Nucleus accumbens (tissue), 56 donors: ENCODE results near the gene SPR.

Source experiments
- DNase-seq, 56 donors: peaks; one replicate each; lab custom pipeline; 2025; lab: John Stamatoyannopoulos, UW

Gene SPR

GRCh38 chr2:72914589-72915319 lies 27.5 kb downstream of the SPR start:
- DNase-seq, result no peak

- DNase-seq, result no peak
These were observed 28.2 kb downstream of the SPR start for GRCh38 chr2:72915320-72915906.

DNA sequence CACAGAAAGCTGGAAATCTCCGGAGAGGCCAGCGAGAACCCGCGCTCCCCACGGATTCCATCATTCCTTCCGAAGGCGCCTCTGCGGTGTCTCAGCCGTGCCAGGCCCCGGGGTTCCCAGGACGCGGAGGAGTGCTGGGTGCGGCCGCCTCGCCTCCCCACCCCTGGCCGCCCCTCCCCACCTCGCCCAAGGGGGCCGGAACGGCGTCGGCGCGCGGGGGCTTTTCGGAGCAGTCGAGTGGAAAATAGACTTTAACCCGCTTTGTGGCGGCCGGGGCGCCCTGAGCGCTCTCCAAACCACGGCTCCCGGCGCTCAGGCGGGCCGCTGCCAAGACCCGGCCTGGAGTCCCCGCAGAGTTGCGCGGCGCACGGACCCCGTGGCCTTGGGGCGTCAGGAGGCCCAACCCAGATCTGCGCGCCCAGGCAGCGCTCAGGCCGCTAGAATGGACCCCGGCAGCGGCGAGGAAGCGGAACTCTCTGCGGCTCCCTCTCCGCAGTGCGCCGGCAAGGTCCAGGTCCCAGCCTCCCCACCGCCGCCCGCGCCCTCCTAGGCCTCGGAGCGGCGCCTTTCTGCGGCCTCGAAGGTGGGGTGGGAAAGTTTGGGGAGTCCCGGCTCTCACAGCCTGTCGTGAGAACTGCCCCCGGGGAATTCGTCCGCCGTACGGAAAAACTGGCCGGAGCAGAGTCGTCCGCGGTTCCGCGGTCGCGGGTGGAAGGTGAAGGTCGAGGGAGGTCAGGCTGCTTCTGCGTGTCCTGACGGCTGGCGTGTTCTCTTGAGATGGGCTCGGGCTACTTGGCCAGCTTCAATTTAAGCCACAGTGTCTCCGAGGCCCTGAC lies 28.9 kb downstream of the SPR start:
- DNase-seq, result no peak

DNA sequence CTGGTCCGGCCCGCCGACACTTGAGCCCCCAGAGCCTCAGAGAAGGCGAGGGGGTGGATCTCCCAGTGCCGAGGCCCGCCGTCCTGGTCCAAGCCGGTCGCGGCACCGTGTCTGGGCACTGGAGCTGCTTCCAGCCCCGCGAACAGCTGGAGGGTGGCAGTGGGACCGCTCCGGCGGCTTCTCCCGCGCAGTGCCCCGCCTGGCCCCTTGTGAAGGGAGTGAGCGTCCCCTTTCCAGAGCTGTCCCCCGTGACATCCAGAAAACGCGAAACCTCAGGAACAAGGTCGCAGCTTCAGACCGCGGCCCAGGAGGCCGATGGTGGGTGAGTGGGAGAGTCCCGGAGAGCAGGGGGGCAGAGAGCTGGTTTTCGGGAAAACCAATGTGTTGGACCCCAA lies 29.5 kb downstream of the SPR start:
- no peak for DNase-seq

DNA sequence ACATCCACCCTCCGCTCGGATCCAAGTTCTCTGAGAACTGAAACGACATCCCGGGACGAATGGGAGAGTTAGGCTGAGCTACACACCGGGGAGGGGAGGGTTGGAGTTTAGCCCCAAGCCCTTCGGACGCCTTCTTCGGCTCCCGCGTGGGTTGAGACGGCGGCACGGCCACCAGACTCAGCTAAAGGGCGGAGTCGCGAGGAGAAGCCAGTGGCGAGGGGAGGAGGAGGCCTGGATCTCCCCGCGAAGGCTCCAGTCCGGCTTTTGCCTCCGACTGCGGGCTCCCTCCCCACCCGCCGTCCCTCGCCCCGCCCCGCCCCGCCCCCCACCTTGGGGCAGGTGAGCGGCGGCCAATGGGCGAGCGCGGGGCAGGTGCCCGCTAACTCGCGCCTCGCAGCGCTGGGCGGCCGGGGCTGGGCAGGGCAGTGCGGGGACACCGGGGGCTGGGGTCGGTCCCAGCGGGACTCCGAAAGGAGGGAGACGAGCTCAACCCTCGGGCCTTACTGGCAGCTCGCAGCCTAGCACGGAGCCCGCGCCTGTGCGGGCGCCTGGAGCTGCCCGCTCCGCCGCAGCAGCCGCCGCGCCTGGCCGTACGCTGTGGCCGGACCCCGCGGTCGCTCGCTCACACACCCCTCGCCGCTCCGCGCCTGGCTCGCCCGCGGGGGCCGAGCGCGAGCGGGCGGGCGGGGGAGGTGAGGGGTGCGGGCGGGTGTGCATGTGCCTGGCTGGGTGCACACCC lies 30.1 kb downstream of the SPR start, which contains the start of gene EMX1:
TSS of gene EMX1 (plus strand) at position 382 of the 739 bp plus-strand sequence. CDS start at position 716, 334 bp downstream.
- DNase-seq, result no peak

- no peak for DNase-seq
These were observed 30.8 kb downstream of the SPR start for GRCh38 chr2:72917877-72918553.

- no peak for DNase-seq
These were observed 32.5 kb downstream of the SPR start for GRCh38 chr2:72919414-72920317.

- DNase-seq, result no peak
These were observed 33.3 kb downstream of the SPR start for GRCh38 chr2:72920318-72921087.

DNA sequence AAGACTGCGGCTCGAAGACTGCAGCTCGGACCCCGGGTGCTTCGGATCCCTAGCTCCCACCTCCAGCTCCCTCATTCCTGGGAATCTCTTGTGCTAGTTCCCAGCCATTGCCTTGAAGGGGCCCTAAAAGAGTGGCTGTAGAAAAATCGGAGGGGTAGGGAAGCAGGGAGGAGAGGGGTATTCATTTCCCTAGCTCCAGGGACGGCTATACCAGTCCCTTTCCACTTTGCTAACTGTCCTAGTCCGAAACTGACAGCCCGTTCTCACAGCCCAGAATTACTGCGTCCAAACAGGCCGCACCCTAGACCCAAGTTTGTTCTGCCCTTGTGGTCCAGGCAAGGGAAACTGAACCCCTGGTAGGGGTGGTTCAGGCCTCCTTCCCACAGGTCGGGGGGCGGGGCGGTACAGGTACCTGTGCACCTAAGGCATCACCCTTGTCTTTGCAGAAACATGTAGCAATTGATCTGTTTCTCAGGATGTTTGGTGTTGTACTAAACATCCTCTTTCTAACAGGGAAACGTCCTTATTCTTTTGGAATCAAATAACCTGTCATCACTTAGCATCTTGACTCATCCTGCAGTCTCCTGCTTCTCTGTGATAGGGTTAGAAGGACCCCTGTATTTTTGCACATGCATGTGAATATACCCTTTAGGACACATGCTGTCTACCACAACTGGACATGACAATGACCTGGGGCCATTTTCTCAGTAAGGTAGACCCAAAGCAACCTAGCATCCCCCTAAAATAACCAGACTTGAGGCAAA lies 34.1 kb downstream of the SPR start:
- no peak for DNase-seq

- DNase-seq, result no peak
These were observed 34.6 kb downstream of the SPR start for GRCh38 chr2:72921853-72922252.

- DNase-seq, result no peak
These were observed 36.7 kb downstream of the SPR start for GRCh38 chr2:72923833-72924352.

- no peak for DNase-seq
These were observed 37.4 kb downstream of the SPR start for GRCh38 chr2:72924353-72925240.

DNA sequence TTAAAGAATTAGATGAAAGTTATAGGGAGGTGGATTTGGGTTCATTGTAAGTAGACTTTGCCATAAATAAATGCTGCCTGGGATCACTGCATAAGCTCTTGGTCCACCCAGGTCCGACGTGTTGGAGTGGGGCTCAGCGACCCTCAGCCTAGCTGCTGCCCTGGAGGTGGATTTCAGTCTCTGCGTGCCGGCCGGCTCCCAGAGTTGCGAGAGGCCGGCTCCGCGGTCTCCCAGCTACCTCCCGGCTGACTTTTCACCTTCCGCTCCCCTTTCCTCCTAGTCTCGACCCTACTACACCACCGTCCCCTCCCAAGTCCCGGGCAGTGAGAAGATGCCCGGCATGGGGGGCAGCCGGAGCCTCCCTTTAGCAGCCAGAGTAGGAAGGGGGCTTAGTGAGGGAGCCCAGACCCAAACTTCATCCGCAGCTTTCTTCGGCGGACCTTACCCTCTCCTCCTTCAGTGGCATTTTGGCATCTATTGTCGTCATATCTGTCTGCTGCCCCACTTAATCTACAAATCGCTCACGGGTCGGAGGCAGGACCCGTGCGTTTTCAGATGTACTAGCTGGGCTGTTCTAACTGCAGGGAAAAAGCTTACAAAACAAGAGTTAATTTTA lies 38.2 kb downstream of the SPR start:
- no peak for DNase-seq

- no peak for DNase-seq
These were observed 39.2 kb downstream of the SPR start for GRCh38 chr2:72926368-72926767.

DNA sequence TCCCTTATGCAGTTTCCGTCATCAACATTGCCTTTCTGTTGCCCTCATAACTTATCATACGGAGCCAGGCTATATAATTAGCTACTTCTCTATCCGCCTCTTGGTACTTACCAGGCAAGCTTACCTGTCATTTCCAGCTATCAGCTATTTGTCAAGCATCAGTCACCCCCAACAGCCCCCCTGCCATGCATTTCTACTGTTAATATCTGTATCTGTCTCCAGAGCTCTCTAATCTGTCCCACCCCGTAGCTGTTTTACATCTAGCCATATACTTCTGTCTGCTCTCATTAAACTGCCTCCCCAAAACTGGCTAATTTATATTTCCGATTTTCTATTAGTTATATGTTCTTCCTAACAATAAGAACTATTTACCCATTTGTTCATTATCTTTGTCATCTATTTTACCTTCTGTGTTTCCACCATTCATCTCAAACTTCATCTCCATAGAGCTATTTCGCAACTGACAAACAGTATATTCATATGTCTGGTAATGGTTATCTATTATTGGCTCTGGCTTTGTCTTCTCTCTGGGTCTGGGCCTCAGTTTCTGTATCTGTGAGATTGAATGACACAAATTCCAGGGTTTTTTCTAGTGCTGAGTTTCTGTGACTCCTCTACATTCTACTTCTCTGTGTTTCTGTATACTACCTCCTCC lies 39.7 kb downstream of the SPR start:
- DNase-seq, result no peak
